Epithelial cell of esophagus (primary cell): ENCODE measurements around the gene SCN8A.

ENCODE experiments used
- DNase-seq: peaks from one replicate; pipeline ENCODE4 v3.0.0; 2010; ENCODE audit warnings: low read depth
- H3K4me3 ChIP-seq: 2 replicates; pipeline ENCODE4 v1.5.1; 2011; ENCODE audit warnings: mild to moderate bottlenecking, low read length, control low read depth
- TF ChIP-seq, protein P1 (sequence below): IDR thresholded peaks from 2 replicates; pipeline ENCODE4 v1.5.1; 2011; ENCODE audit warnings: low read depth, mild to moderate bottlenecking, low read length, control low read depth, inconsistent platforms; ENCODE audit not compliant: insufficient read depth; ENCODE audit errors: missing control alignments

Gene SCN8A

DNA sequence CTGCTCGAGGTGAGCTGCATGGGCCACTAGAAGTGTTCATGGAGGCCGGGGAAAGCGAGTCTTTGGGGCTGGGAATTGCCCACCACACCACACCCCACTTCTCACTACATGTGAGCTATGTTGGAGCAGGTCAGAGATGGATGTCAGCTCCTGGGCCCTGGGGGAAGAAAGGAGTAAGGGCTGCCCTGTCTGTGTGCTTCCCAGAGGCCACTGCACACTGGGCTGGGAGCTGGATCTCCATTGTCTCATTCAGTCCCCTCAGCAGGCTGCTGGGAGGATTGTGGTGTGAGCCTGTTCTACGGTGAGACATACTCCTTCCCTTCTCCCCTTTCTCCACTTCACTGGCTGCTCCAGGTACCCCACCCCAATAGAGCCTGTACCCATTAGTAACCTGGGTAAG is 247.0 kb downstream of the SCN8A start:
- TF ChIP-seq, protein P1, sequence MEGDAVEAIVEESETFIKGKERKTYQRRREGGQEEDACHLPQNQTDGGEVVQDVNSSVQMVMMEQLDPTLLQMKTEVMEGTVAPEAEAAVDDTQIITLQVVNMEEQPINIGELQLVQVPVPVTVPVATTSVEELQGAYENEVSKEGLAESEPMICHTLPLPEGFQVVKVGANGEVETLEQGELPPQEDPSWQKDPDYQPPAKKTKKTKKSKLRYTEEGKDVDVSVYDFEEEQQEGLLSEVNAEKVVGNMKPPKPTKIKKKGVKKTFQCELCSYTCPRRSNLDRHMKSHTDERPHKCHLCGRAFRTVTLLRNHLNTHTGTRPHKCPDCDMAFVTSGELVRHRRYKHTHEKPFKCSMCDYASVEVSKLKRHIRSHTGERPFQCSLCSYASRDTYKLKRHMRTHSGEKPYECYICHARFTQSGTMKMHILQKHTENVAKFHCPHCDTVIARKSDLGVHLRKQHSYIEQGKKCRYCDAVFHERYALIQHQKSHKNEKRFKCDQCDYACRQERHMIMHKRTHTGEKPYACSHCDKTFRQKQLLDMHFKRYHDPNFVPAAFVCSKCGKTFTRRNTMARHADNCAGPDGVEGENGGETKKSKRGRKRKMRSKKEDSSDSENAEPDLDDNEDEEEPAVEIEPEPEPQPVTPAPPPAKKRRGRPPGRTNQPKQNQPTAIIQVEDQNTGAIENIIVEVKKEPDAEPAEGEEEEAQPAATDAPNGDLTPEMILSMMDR: no peak
- DNase-seq: no peak
- no peak overlapping the region for H3K4me3 ChIP-seq

DNA sequence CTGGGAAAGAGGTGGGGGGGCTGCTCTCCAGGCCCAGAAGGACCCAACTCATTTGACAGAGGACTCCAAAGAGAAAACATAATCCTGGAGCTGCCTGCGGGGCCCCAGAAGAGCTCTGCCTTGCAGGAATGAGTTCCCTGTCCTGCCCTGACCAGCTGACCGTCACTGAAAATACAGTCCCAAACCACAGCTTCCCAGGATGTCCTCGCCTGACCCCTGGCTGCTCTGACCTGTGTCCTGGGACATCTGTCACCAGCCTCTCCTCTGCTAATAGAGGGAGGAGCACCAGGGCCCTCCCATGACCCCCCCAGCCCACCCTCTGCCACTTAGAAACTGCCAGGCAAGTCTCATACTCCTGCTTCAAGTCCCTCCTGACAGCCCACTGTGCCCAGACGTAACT is 247.7 kb downstream of the SCN8A start:
- TF ChIP-seq, protein P1: no peak
- DNase-seq: no peak
- H3K4me3 ChIP-seq: no peak overlapping the region

DNA sequence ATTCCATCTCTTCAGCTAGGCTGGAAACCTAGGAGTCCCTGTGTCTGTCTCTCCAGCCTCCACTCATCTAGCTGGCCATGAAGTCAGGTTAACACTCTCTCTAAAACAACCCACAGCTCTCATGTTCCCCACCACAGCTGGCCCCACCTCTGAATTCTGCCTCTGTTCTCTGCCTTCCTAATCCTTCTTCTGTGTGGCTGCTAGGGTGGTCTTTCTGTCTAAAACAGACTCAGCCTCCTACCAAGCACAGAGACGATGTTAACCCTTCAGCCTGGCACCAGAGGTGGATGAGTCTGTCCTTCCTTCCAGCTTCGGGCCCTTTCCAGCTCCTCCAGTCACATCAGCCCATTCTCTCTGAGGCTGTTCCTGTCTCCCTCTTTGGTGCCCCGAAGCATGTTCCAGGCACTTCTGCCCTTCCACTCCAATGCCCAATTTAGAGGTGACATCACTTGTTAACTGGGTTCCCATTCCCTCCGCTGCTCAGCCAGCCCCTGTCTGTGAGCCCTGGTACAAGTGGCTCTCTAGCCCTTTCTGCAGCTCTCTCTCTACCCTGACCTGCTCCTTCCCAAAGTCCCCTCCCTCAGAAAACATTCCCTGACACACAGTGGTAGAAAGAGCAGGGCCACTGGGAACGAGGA is 248.4 kb downstream of the SCN8A start:
- no peak for DNase-seq
- no peak overlapping the region for H3K4me3 ChIP-seq
- TF ChIP-seq, protein P1: no peak

DNA sequence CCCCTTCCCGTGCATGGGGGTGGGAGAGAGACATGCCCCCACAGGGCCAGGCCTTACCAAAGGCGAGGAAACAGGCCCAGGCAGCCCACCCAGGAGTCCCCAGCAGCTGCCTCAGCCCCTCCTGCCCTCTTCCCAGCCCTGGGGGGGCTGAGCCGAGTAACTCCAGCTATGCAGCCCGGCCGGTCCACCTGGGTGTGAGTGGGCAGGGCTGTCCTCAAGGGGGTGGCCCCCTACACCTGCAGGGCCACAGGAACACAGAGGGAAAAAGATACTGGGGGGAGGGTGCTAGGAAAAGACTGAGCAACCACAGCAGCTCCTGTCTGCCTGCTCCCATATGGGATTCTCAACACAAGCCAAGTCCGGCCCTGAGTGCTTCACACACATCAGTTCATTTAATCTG is 249.9 kb downstream of the SCN8A start:
- H3K4me3 ChIP-seq: no peak overlapping the region
- DNase-seq: no peak
- TF ChIP-seq, protein P1: no peak

DNA sequence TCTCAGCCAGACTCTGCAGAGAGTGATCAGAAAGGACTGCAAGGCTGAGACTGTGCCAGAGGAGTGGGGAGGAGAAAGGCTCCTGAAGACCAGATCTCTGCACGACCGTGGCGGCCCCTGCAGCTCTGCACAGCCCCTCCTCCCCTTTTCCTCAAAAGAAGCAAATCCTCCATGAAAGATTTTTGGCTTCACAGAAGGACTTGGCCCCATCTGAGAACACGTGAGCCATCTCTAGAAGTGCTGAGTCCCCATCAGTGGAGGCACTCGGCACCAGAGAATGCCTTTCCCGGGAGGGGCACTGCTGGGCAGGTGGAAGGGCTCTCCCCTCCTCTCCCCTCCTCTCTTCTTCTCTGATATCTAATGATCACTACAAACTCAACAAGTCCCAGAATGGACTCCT is 250.7 kb downstream of the SCN8A start:
- DNase-seq: no peak
- TF ChIP-seq, protein P1: no peak
- H3K4me3 ChIP-seq: no peak overlapping the region

DNA sequence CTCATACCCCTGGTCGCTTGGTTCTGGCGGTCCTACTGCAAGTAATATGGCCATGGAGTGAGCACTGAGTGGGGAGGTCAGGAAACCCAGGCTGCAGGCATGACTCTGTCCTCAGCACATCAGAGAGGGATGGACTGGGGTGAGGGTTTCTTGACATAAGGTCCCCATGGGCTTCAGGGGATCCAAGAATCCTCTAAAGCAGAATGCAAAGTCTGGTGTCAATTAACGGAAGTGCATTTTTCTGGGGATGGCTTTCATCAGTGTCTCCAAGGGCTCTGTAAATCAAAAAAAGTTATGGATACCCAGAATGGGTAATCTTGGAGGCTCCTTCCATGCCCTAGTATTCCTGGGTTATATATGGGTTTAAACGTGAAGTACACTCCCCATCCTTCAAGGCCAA is 253.8 kb downstream of the SCN8A start:
- DNase-seq: no peak
- TF ChIP-seq, protein P1: no peak
- H3K4me3 ChIP-seq: no peak overlapping the region

DNA sequence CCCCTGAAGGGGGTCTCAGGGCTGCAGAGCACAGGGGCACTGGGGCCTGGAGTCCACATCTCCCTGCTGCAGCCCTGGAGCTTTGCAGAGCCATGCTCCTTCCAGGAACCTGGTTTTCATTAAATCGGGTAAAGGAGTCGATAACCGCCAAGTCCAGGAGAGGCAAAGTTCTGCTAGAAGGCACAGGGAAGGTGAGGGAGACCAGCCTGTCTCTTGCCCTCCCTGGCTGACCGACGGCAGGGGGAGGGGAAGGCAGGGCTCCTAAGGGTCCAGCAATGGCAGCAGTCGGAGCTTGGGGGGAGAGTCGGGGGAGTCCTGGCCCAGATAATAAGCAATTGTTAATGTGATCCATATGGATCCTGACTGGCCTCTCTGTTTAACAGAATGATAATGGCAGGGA is 254.4 kb downstream of the SCN8A start:
- TF ChIP-seq, protein P1: no peak
- no peak overlapping the region for H3K4me3 ChIP-seq
- no peak for DNase-seq
